BE2C (cell line): Measurements from ENCODE around the gene HDDC3.

Source experiments
- DNase-seq: peaks from one replicate; pipeline ENCODE4 v3.0.0-alpha.2; 2020
- H3K27me3 ChIP-seq: fragments of 250-450 bp; sonication (Bioruptor Pico); 2 replicates; pipeline ENCODE4 v1.5.1; 2020; ENCODE audit warnings: mild to moderate bottlenecking
- H3K36me3 ChIP-seq: fragments of 250-450 bp; sonication (Bioruptor Pico); 2 replicates; pipeline ENCODE4 v1.5.1; 2020; ENCODE audit warnings: mild to moderate bottlenecking
- H3K4me1 ChIP-seq: fragments of 250-450 bp; sonication (Bioruptor Pico); 2 replicates; pipeline ENCODE4 v1.5.1; 2020
- H3K4me3 ChIP-seq: 2 replicates; pipeline ENCODE4 v1.5.1; 2011; ENCODE audit warnings: low read depth, low read length
- H3K9me3 ChIP-seq: fragments of 250-450 bp; sonication (Bioruptor Pico); 2 replicates; pipeline ENCODE4 v1.5.1; 2020
- TF ChIP-seq, protein P1 (sequence below): IDR thresholded peaks from 2 replicates; pipeline ENCODE4 v1.5.1; 2012; ENCODE audit warnings: mild to moderate bottlenecking, low read depth, low read length

The HDDC3 gene

DNA sequence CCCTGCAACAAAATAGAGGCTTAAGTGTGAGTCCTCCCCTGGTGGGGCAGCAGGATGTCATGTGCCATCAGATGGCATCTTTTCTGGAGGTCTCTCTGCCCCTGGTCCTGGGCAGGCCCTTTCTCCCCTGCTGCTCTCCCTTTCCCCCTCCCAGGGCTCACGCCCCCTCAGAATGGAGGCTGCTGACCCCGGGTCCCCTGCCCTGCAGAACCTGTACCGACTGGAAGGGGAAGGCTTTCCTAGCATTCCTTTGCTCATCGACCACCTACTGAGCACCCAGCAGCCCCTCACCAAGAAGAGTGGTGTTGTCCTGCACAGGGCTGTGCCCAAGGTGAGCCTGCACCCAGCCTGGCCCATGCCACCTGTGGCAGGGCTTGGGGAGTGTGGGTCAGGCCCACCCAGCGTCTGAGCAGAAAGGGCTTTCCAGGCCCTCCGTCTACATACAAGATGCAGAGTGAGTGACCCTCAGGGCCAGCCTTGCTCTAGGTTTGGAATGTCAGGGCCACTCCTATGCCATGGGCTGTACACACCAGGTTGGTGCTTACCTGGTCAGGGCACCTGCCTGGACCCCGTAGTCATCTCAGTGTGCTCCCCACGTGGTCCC is 40.9 kb downstream of the HDDC3 start:
- no peak overlapping the region for H3K4me3 ChIP-seq
- TF ChIP-seq, protein P1, sequence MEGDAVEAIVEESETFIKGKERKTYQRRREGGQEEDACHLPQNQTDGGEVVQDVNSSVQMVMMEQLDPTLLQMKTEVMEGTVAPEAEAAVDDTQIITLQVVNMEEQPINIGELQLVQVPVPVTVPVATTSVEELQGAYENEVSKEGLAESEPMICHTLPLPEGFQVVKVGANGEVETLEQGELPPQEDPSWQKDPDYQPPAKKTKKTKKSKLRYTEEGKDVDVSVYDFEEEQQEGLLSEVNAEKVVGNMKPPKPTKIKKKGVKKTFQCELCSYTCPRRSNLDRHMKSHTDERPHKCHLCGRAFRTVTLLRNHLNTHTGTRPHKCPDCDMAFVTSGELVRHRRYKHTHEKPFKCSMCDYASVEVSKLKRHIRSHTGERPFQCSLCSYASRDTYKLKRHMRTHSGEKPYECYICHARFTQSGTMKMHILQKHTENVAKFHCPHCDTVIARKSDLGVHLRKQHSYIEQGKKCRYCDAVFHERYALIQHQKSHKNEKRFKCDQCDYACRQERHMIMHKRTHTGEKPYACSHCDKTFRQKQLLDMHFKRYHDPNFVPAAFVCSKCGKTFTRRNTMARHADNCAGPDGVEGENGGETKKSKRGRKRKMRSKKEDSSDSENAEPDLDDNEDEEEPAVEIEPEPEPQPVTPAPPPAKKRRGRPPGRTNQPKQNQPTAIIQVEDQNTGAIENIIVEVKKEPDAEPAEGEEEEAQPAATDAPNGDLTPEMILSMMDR: no peak
- no peaks in the 10 kb centered on the region for H3K36me3 ChIP-seq
- H3K9me3 ChIP-seq: no peaks in the 10 kb centered on the region
- peaks cover 6% of the 10 kb centered on the region for H3K4me1 ChIP-seq
- no peaks in the 10 kb centered on the region for H3K27me3 ChIP-seq
- DNase-seq: no peak

DNA sequence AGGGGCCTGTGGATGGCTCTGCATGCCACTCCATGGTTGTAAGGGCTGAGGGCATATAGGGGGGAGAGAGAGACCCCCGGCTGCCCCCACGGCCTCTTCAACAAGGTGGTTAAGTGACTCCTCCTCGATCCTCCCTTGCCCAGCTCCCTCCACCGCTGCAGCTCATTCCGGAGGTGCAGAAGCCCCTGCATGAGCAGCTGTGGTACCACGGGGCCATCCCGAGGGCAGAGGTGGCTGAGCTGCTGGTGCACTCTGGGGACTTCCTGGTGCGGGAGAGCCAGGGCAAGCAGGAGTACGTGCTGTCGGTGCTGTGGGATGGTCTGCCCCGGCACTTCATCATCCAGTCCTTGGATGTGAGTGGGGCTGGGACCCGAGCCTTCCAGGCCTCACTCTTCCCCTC is 41.5 kb downstream of the HDDC3 start:
- H3K36me3 ChIP-seq: no peaks in the 10 kb centered on the region
- no peaks in the 10 kb centered on the region for H3K27me3 ChIP-seq
- no peak for DNase-seq
- H3K4me3 ChIP-seq: no peak overlapping the region
- H3K4me1 ChIP-seq: peaks cover 6% of the 10 kb centered on the region
- TF ChIP-seq, protein P1: no peak
- H3K9me3 ChIP-seq: no peaks in the 10 kb centered on the region

DNA sequence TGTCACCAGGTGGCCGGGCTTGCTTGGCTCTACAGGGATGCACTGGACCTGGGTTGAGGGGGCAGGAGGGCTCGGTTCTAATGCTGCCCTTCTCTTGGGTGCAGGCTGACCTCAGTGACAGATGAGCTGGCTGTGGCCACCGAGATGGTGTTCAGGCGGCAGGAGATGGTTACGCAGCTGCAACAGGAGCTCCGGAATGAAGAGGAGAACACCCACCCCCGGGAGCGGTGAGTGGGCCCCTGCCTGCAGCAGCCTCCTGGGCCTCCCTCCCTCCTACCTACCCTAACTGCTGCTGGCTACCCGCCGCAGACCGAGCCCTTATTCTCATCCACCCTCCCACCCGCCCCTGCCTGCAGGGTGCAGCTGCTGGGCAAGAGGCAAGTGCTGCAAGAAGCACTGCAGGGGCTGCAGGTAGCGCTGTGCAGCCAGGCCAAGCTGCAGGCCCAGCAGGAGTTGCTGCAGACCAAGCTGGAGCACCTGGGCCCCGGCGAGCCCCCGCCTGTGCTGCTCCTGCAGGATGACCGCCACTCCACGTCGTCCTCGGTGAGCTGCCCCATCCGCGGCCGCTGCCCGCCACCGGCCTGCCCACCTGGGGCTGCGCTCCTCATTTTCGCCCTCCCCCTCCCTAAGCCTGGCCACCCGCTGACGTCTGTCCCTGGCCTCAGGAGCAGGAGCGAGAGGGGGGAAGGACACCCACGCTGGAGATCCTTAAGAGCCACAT is 42.5 kb downstream of the HDDC3 start:
- H3K27me3 ChIP-seq: no peaks in the 10 kb centered on the region
- no peak overlapping the region for H3K4me3 ChIP-seq
- TF ChIP-seq, protein P1: no peak
- no peak for DNase-seq
- no peaks in the 10 kb centered on the region for H3K4me1 ChIP-seq
- no peaks in the 10 kb centered on the region for H3K36me3 ChIP-seq
- H3K9me3 ChIP-seq: no peaks in the 10 kb centered on the region

DNA sequence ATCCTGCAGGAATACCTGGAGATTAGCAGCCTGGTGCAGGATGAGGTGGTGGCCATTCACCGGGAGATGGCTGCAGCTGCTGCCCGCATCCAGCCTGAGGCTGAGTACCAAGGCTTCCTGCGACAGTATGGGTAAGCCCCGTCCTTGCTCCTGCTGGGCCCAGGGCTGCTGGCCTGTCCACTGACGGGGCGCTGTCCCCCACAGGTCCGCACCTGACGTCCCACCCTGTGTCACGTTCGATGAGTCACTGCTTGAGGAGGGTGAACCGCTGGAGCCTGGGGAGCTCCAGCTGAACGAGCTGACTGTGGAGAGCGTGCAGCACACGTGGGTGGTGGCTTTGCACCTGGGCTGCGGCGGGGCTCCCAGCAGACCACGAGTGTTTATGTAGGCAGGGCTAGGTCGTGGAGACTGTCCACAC is 43.0 kb downstream of the HDDC3 start:
- Histone ChIP-seq H3K27me3 (no peaks in the 10 kb centered on the region), H3K9me3 (no peaks in the 10 kb centered on the region), H3K36me3 (no peaks in the 10 kb centered on the region), H3K4me3 (no peak overlapping the region), H3K4me1 (no peaks in the 10 kb centered on the region)
- TF ChIP-seq, protein P1: no peak
- no peak for DNase-seq

DNA sequence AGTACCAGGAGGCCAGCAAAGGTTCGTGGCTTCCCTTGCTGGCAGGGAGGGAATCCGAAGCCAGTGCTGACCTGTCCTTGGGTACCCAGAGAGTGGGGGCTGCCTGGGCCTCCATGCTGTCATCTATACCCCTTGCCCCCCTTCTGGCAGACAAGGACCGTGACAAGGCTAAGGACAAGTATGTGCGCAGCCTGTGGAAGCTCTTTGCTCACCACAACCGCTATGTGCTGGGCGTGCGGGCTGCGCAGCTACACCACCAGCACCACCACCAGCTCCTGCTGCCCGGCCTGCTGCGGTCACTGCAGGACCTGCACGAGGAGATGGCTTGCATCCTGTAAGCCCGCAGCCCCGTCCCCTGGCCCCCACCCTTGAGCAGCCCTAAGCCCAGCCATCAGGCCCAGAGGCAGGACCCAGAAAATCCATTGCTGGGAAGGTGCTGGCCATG is 45.3 kb downstream of the HDDC3 start:
- Histone ChIP-seq H3K4me3 (no peak overlapping the region), H3K36me3 (no peaks in the 10 kb centered on the region), H3K4me1 (no peaks in the 10 kb centered on the region), H3K9me3 (no peaks in the 10 kb centered on the region), H3K27me3 (no peaks in the 10 kb centered on the region)
- TF ChIP-seq, protein P1: no peak
- DNase-seq: no peak

DNA sequence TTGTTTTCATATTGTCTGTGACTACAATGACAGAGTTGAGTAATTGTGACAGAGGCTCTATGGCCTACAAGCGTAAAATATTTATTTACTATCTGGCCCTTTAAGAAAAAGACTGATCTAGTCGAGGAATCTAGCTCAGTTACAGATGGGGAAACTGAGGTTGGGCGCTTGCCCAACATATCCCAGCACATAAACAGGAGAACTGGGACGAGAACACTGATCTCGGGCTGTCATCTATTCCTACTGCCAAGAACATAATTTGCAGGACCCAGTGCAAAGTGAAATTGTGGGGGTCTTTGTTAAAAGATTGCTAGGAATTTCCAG is 46.1 kb downstream of the HDDC3 start:
- Histone ChIP-seq H3K9me3 (no peaks in the 10 kb centered on the region), H3K4me3 (no peak overlapping the region), H3K27me3 (no peaks in the 10 kb centered on the region), H3K4me1 (no peaks in the 10 kb centered on the region), H3K36me3 (no peaks in the 10 kb centered on the region; the same call in 1 of the 2 replicates)
- no peak for DNase-seq
- TF ChIP-seq, protein P1: no peak
